HG03342 (cell line): ENCODE data around the gene MEIS3.

Experiments
- ATAC-seq: cut with Tn5 transposase; IDR thresholded peaks from one replicate; pipeline ENCODE4 v1.9.1; 2021; ENCODE audit warnings: mild to moderate bottlenecking, moderate library complexity; ENCODE audit not compliant: unreplicated experiment

MEIS3 gene

GRCh38 chr19:47435883-47436417, 16.6 kb upstream of the MEIS3 start:
- ATAC-seq: no peak

DNA sequence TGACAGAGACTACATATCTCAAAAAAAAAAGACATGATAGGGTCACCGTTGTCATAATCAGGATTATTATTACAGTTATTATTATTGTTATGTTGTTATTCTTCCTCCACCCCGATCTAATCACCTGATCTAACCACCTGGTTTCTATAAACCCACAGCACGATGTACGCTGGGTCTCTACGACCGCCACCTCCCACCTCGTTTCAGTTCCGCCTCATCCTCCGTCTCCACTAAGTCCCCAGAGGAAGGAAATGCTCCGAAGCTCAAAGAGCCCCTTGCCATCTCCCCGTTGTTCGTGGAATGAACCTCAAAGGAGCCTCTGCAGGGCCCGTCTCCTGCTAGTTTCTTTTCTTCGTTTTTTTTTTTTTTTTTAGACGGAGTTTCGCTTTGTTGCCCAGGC, 15.9 kb upstream of the MEIS3 start:
- ATAC-seq: no peak

- ATAC-seq: no peak
Observed at GRCh38 chr19:47434088-47434487, 14.8 kb upstream of the MEIS3 start.

- no peak for ATAC-seq
Observed at GRCh38 chr19:47433121-47433520, 13.8 kb upstream of the MEIS3 start.

GRCh38 chr19:47432499-47432898, 13.2 kb upstream of the MEIS3 start:
- no peak for ATAC-seq

GRCh38 chr19:47432091-47432490, 12.8 kb upstream of the MEIS3 start:
- ATAC-seq: no peak

- no peak for ATAC-seq
Observed at GRCh38 chr19:47430041-47430802, 10.9 kb upstream of the MEIS3 start.

GRCh38 chr19:47429140-47429793, 9.9 kb upstream of the MEIS3 start:
- no peak for ATAC-seq

DNA sequence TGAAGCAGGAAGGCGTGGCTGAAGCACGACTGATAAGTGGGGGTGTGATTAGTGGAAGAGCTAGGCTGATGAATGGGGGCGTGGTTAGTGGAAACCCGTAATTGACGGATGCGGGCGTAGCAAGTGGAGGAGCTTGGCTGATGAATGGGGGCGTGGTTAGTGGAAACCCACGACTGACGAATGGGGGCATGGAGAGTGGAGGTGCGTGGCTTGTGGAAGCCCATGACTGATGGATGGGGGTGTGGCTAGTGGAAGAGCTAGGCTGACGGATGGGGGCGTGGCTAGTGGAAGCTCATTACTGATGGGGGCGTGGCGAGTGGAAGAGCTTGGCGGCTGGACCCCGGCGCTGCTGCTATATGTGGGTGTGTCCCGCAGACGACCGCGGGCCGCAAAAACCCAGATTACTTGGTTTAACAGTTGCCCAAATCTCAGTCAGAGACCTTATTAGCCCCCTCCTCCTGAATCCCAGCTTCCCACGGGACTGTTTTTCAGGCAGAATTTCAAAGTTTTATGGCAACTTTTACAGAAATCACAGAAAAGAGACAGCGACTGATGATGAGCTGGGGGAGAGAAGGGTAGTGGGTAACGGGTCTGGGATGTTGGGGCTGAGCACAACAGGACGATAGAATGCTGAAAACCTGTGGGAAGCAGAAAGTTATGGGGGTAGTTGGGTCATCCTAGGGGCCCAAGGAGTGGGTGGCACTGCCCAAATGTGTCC, 9.0 kb upstream of the MEIS3 start:
- ATAC-seq: peak; percentile 42

- no peak for ATAC-seq
Observed at GRCh38 chr19:47427241-47428176, 8.2 kb upstream of the MEIS3 start.

- ATAC-seq: no peak
Observed at GRCh38 chr19:47423203-47423882, 4.0 kb upstream of the MEIS3 start.

GRCh38 chr19:47422417-47423163, 3.3 kb upstream of the MEIS3 start:
- ATAC-seq: no peak

- ATAC-seq: no peak
Observed at GRCh38 chr19:47421844-47422395, 2.6 kb upstream of the MEIS3 start.

GRCh38 chr19:47421244-47421786, 2.0 kb upstream of the MEIS3 start:
- ATAC-seq: no peak

DNA sequence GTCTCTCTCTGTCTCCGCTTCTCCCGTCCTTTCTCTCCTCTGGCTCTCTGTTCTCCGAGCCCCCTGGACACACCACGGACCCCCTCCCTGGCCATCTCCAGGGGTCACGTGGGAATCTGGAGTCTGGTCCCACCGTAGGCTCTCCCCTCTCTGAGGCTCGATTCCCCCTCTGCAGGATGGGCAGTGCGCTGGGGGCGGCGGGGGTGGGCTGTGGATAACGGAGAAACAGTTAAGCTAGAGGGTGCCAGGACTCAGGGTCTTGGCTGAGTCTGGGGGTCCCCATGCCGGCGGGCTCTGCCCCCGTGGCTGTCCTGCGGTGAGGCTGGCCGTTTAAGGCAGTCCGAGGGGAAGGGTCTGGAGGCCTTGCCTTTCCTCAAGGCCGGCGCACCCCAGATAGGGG, 462 bp upstream of the MEIS3 start:
- ATAC-seq: no peak

DNA sequence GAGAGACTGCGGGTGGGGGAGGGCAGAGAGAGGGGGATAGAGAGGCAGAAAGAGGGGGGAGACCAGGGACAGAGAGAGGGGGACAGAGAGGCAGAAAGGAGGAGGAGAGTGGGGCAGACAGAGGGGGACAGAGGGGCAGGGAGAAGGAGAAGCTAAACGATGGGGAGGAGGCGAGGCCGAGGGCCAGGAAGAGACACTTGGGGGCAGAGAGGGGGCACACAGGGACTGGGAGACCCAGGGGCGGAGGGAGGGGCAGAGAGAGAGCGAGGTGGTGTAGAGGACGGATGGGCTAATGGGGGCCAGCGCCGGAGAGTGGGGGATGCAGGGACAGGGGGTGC, 666 bp downstream of the MEIS3 start:
- no peak for ATAC-seq

DNA sequence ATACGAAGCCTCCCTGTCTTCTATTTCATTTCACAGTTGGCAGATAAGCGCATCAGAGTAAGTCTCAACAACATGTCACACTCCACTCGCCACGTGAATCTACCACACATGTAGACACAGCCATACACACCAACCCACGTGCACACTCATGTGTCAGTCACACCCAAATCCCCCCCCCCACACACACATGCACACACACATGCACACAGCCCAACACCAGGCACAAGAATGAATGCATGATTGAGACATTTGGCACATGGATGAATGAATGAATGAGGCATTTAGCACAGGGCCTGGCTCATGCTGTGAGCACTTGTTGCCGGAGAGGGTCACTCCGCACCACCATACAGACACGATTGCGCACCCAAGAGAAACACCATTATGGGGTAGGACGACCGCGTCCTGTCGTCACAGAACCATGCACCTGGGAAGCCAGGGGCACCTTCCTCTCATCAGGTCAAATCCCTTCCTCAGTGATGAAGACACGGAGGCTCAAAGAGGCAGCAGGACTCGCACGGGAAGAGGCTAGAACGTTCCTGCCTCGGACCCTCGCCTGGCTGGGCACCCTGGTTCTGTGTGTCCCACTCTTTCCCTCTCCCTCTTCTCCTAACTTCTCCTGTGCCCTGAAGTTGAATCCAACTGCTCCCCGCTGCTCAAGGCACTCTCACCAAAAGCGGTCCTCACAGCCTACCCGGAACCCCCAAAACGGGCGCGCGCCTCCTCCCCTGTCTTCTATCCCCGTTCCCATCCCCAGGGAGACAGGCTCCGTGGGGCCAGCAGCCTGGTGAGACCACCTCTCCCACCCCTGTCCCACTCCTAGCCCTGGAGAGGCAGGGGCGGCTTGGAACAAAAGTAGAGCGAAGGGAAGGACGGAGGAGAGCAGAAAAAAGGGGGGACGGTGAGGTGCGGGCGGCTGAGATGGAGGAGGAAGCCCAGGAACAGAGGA, 1.3 kb downstream of the MEIS3 start:
- ATAC-seq: no peak
